ENCODE measurements around the gene HEATR9.

DNA sequence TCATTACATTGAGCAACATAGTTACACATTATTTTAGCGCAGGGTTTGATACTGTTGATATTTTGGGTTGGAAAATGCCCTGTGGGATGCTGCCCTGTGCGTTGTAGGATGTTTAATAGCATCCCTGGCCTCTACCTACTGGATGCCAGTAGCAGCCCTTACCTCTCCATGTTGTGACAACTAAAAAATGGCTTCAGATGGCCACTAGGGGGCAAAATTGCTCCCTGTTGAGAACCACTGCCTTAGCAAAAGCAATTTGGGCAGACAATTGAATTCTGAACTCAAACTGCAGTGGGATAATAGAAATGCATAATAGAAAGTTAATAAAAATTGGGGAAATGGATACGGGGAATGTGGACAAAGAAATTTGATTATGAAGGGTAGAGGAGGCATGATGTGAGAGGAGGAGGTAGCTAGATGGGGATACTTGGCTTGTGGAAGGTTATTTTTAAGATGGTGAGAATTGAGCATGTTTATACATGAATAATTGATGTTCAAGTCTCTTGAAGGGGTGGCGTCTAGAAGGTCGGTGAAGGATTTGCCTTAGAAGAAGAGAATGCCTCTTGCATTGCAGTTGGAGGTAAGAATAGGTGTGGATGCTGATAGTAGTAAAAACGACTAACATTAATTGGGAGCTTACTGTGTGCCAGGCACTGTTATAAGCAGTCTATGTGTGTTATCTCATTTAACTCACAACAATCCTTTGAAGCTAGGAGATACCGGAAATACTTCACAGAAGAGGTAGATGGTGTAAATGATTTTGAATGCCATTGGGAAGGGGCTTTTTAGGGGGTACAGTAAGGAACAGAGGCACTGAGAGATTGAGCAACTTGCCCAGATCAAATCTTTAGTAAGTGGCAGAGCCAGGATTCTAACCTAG, 19.0 kb downstream of the HEATR9 start:
- no peak for TF ChIP-seq POLR2A (IDR thresholded peaks at IDR 0.05)
- TF ChIP-seq, protein P1, sequence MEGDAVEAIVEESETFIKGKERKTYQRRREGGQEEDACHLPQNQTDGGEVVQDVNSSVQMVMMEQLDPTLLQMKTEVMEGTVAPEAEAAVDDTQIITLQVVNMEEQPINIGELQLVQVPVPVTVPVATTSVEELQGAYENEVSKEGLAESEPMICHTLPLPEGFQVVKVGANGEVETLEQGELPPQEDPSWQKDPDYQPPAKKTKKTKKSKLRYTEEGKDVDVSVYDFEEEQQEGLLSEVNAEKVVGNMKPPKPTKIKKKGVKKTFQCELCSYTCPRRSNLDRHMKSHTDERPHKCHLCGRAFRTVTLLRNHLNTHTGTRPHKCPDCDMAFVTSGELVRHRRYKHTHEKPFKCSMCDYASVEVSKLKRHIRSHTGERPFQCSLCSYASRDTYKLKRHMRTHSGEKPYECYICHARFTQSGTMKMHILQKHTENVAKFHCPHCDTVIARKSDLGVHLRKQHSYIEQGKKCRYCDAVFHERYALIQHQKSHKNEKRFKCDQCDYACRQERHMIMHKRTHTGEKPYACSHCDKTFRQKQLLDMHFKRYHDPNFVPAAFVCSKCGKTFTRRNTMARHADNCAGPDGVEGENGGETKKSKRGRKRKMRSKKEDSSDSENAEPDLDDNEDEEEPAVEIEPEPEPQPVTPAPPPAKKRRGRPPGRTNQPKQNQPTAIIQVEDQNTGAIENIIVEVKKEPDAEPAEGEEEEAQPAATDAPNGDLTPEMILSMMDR (IDR thresholded peaks at IDR 0.05), result peak; percentile 41 to 64 (median 58)

Data from gastroesophageal sphincter (tissue), 3 donors.